ENCODE results near the gene GLT1D1.
"Not testable (repeated sequence)": the region's sequence is repeated elsewhere in the genome, so short reads cannot be mapped to it uniquely, and the experiment has no call there.

GLT1D1 gene

DNA sequence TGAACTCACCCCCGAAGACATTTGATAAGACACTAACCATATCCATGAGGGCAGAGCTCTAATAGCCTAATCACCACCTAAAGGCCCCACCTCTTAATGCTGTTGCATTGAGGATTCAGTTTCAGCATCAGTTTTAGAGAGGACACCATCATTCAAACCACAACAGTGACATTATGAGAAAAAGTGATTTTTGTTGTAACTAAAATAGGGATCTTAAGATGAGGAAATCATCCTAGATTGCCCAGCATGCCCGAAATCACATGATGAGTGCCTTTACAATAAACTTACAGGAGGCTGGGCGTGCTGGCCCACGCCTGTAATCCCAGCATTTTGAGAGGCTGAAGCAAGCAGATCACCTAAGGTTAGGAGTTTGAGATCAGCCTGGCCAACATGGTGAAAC, 9.7 kb upstream of the GLT1D1 start:
- no peak overlapping the region for H3K4me3 ChIP-seq (ENCODE audit: low read depth, low read length)
- H3K9me3 ChIP-seq (ENCODE audit: control insufficient read depth, insufficient read depth, low read length), result no peaks in the 10 kb centered on the region
- no peaks in the 10 kb centered on the region for H3K27me3 ChIP-seq (ENCODE audit: control insufficient read depth, insufficient read depth, low read length)
- no peaks in the 10 kb centered on the region for H3K4me1 ChIP-seq (ENCODE audit: control insufficient read depth, insufficient read depth, low read length)
- H3K27ac ChIP-seq (ENCODE audit: low read depth, low read length), result no peak overlapping the region
- H3K36me3 ChIP-seq (ENCODE audit: control insufficient read depth, insufficient read depth, low read length), result no peaks in the 10 kb centered on the region
- no peak overlapping the region for H3K9ac ChIP-seq (ENCODE audit: low read depth, low read length)

DNA sequence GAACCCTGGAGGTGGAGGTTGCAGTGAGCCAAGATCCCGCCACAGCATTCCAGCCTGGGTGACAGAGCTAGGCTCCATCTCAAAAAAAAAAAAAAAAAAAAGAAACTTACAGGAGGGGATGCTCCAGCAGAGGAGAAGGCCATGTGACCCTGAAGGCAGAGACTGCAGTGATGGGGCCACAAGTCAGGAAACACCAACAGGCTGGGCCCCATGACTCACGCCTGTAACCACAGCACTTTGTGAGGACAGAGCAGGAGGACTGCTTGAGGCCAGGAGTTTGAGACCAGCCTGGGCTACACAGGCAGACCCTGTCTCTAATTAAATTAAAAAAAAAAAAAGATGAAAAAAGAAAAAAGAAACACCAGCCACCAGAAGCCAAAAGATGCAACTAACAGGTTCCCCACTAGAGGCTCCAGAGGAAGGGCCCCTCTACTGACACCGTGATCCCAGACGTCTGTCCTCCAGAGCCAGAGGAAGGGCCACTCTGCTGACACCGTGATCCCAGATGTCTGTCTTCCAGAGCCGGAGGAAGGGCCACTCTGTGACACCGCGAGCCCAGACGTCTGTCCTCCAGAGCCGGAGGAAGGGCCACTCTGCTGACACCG, 9.1 kb upstream of the GLT1D1 start:
- Histone ChIP-seq H3K27me3 (ENCODE audit: control insufficient read depth, insufficient read depth, low read length) (no peaks in the 10 kb centered on the region), H3K27ac (ENCODE audit: low read depth, low read length) (no peak overlapping the region), H3K9ac (ENCODE audit: low read depth, low read length) (no peak overlapping the region), H3K4me3 (ENCODE audit: low read depth, low read length) (no peak overlapping the region), H3K9me3 (ENCODE audit: control insufficient read depth, insufficient read depth, low read length) (no peaks in the 10 kb centered on the region), H3K4me1 (ENCODE audit: control insufficient read depth, insufficient read depth, low read length) (no peaks in the 10 kb centered on the region), H3K36me3 (ENCODE audit: control insufficient read depth, insufficient read depth, low read length) (no peaks in the 10 kb centered on the region)

DNA sequence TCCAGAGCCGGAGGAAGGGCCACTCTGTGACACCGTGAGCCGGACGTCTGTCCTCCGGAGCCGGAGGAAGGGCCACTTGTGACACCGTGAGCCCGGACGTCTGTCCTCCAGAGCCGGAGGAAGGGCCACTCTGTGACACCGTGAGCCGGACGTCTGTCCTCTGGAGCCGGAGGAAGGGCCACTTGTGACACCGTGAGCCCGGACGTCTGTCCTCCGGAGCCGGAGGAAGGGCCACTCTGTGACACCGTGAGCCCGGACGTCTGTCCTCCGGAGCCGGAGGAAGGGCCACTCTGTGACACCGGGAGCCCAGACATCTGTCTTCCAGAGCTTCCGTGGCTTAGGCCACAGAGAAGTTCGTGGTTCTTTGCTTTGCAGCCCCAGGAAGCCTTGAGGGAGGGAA, 6.6 kb upstream of the GLT1D1 start:
- not testable (repeated sequence) for H3K4me1 ChIP-seq (ENCODE audit: control insufficient read depth, insufficient read depth, low read length); H3K27me3 ChIP-seq (ENCODE audit: control insufficient read depth, insufficient read depth, low read length); H3K4me3 ChIP-seq (ENCODE audit: low read depth, low read length); H3K27ac ChIP-seq (ENCODE audit: low read depth, low read length); H3K36me3 ChIP-seq (ENCODE audit: control insufficient read depth, insufficient read depth, low read length); H3K9me3 ChIP-seq (ENCODE audit: control insufficient read depth, insufficient read depth, low read length); H3K9ac ChIP-seq (ENCODE audit: low read depth, low read length)

DNA sequence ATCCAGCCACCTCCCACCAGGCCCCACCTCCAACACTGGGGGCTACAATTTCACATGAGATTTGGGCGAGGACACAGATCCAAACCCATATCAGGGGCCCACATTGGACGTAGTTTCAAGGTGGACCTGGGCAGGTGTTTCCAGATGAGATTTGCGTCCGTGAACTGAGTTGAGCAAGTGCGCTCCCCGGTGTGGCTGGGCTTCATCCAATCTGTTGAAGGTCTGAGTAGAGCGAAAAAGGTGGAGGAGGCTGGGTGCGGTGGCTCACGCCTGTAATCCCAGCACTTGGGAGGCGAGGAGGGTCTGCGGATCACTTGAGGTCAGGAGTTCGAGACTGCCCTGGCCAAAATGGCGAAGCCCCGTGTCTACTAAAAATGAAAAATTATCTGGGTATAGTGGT, 4.9 kb upstream of the GLT1D1 start:
- Histone ChIP-seq H3K36me3 (ENCODE audit: control insufficient read depth, insufficient read depth, low read length) (no peaks in the 10 kb centered on the region), H3K4me1 (ENCODE audit: control insufficient read depth, insufficient read depth, low read length) (peaks cover 8% of the 10 kb centered on the region; the same call in 1 of the 2 replicates), H3K27ac (ENCODE audit: low read depth, low read length) (no peak overlapping the region), H3K9ac (ENCODE audit: low read depth, low read length) (no peak overlapping the region), H3K9me3 (ENCODE audit: control insufficient read depth, insufficient read depth, low read length) (no peaks in the 10 kb centered on the region), H3K4me3 (ENCODE audit: low read depth, low read length) (no peak overlapping the region), H3K27me3 (ENCODE audit: control insufficient read depth, insufficient read depth, low read length) (peaks cover 15% of the 10 kb centered on the region)

DNA sequence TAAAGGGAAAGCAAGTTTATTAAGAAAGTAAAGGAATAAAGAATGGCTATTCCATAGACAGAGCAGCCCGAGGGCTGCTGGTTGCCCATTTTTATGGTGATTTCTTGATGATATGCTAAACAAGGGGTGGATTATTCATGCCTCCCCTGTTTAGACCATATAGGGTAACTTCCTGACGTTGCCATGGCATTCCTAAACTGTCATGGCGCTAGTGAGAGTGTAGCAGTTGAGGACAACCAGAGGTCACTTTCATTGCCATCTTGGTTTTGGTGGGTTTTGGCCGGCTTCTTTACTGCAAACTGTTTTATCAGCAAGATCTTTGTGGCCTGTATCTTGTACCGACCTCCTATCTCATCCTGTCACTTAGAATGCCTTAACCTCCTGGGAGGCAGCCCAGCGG, 3.5 kb upstream of the GLT1D1 start:
- not testable (repeated sequence) for H3K27ac ChIP-seq (ENCODE audit: low read depth, low read length); H3K4me3 ChIP-seq (ENCODE audit: low read depth, low read length); H3K9ac ChIP-seq (ENCODE audit: low read depth, low read length); H3K4me1 ChIP-seq (ENCODE audit: control insufficient read depth, insufficient read depth, low read length); H3K36me3 ChIP-seq (ENCODE audit: control insufficient read depth, insufficient read depth, low read length); H3K9me3 ChIP-seq (ENCODE audit: control insufficient read depth, insufficient read depth, low read length)
- H3K27me3 ChIP-seq (ENCODE audit: control insufficient read depth, insufficient read depth, low read length), result peaks cover 19% of the 10 kb centered on the region

DNA sequence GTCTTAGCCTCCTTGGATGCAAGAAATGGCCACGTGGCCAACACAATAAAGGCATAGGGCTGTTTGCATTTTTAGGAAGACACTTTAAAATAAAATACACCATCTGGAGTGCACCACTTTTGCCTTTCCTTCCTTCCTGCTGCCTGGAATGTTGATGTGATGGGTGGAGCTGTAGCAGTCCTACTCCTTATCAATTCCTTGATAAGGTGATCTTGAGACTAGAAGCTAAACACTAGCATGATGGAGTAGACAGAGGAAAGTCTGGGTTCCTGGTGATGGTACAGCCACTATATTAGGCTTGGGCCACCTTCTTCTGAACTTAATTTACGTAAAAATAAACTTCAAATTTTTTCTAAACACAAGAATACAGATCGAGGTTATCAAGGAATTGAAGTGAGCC, 2.9 kb upstream of the GLT1D1 start:
- peaks cover 8% of the 10 kb centered on the region; the same call in 1 of the 2 replicates for H3K4me1 ChIP-seq (ENCODE audit: control insufficient read depth, insufficient read depth, low read length)
- H3K27ac ChIP-seq (ENCODE audit: low read depth, low read length), result no peak overlapping the region
- no peaks in the 10 kb centered on the region for H3K36me3 ChIP-seq (ENCODE audit: control insufficient read depth, insufficient read depth, low read length)
- H3K27me3 ChIP-seq (ENCODE audit: control insufficient read depth, insufficient read depth, low read length), result peaks cover 19% of the 10 kb centered on the region
- no peak overlapping the region for H3K4me3 ChIP-seq (ENCODE audit: low read depth, low read length)
- no peak overlapping the region for H3K9ac ChIP-seq (ENCODE audit: low read depth, low read length)
- H3K9me3 ChIP-seq (ENCODE audit: control insufficient read depth, insufficient read depth, low read length), result no peaks in the 10 kb centered on the region

DNA sequence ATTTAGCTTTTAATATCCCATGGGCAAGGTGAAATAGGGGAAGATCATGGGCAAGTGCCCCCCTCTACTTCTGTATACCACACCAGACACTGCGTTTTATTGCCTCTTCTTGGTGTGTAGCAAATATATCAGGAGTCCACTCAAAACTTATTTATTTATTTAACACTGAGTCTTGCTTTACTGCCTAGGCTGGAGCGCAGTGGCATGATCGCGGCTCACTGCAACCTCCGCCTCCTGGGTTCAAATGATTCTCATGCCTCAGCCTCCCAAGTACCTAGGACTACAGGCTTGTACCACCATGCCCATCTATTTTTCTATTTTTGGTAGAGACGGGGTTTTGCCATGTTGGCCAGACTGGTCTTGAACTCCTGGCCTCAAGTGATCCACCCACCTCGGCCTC, 1.8 kb upstream of the GLT1D1 start:
- H3K4me3 ChIP-seq (ENCODE audit: low read depth, low read length); H3K9me3 ChIP-seq (ENCODE audit: control insufficient read depth, insufficient read depth, low read length); H3K36me3 ChIP-seq (ENCODE audit: control insufficient read depth, insufficient read depth, low read length); H3K4me1 ChIP-seq (ENCODE audit: control insufficient read depth, insufficient read depth, low read length); H3K9ac ChIP-seq (ENCODE audit: low read depth, low read length); H3K27ac ChIP-seq (ENCODE audit: low read depth, low read length): not testable (repeated sequence)
- peaks cover 19% of the 10 kb centered on the region for H3K27me3 ChIP-seq (ENCODE audit: control insufficient read depth, insufficient read depth, low read length)

DNA sequence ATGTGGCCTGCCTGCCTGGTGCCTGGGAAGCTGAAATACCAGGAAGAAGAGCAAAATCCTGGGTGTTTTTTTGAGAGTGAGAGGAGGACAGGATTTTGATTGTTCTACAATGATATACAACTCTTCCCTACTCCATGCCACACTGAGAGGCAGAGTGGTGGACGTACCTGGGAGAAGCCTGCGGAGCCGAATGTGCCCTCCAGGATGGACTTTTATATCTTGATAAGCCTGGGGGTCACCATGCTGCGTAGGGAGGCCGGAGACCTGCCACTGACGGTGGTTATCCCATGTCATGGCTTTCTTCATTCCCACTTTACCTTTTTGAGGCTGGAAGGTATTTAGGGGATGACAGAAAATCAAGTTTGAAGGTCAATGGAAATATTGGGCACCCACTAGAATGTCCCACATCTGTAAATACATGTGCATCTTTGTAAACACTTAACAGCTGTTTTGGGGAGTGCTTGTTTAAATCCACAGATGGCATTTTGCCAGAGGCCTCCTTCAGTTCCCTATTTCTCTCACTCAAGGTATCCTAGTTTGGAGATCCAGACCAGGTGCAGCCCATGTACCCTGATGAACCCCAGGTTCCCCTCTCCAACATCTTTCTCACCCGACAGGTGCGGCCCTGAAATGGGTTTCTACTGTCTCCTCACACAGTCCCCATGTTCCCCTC, 1.1 kb upstream of the GLT1D1 start:
- Histone ChIP-seq H3K4me1 (ENCODE audit: control insufficient read depth, insufficient read depth, low read length) (peaks cover 8% of the 10 kb centered on the region; the same call in 1 of the 2 replicates), H3K9ac (ENCODE audit: low read depth, low read length) (no peak overlapping the region), H3K27ac (ENCODE audit: low read depth, low read length) (no peak overlapping the region), H3K9me3 (ENCODE audit: control insufficient read depth, insufficient read depth, low read length) (no peaks in the 10 kb centered on the region), H3K27me3 (ENCODE audit: control insufficient read depth, insufficient read depth, low read length) (peaks cover 19% of the 10 kb centered on the region), H3K36me3 (ENCODE audit: control insufficient read depth, insufficient read depth, low read length) (no peaks in the 10 kb centered on the region), H3K4me3 (ENCODE audit: low read depth, low read length) (no peak overlapping the region)

DNA sequence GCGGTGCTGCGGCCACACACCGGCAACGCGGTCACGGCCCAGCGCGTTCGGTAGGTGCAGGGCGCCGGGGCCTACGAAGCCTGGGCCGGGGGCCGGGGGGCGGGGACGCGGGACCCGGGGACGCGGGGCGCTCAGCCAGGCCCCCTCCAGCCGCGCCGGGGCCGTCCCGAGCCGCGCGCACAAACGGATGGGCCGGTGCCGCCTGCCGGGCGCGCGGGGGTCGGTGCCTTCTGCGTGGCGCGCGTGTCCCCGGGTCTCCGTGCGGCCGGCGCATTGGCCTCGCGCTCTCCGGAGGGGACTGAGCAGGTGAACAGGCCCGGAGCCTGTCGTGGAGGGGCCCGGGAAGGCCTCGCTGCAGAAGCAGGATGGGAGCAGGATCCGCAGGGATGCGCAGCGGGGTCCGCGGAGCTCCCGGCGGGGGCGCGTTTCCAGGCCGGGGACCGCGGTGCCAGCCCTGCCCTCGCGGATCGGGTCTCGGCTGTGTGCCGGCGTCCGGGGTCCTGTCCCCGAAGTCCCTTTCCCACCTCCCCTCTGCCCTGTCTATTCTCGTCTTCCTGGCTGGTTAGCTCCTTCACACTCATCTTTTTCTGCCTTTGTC, 421 bp downstream of the GLT1D1 start:
- Histone ChIP-seq H3K36me3 (ENCODE audit: control insufficient read depth, insufficient read depth, low read length) (no peaks in the 10 kb centered on the region), H3K4me3 (ENCODE audit: low read depth, low read length) (peak overlapping the region; percentile 81), H3K9ac (ENCODE audit: low read depth, low read length) (peak overlapping the region; percentile 51; the same call in 1 of the 2 replicates), H3K27me3 (ENCODE audit: control insufficient read depth, insufficient read depth, low read length) (peaks cover 19% of the 10 kb centered on the region), H3K27ac (ENCODE audit: low read depth, low read length) (peak overlapping the region; percentile 86), H3K4me1 (ENCODE audit: control insufficient read depth, insufficient read depth, low read length) (peaks cover 8% of the 10 kb centered on the region; the same call in 1 of the 2 replicates), H3K9me3 (ENCODE audit: control insufficient read depth, insufficient read depth, low read length) (no peaks in the 10 kb centered on the region)

DNA sequence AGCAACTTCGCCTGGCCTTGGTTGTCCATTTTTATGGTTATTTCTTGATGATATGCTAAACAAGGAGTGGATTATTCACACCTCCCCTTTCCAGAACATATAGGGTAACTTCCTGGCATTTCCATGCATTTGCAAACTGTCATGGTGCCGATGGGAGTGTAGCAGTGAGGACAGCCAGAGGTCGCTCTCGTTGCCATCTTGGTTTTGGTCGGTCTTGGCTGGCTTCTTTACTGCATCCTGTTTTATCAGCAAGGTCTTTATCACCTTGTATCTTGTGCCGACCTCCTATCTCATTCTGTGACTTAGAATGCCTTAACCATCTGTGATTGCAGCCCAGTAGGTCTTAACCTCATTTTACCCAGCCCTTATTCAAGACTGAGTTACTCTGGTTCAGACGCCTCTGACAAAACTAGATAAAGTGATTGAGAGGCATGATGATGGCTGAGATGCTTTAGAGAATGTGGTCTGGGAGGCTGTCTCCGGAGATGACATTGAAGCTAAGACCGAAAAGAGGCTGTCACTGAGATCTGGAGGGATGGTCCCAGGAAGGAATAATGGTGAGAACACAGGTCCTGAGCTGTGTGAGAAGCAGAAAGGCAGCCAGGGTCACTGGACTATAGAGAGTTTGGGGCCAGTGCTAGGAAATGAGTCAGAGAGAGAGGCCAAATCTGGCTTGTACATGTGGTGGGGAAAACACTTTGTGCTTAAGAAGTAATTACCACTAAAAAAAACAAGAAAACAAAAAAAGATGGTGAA, 2.9 kb downstream of the GLT1D1 start:
- H3K9me3 ChIP-seq (ENCODE audit: control insufficient read depth, insufficient read depth, low read length), result no peaks in the 10 kb centered on the region
- H3K36me3 ChIP-seq (ENCODE audit: control insufficient read depth, insufficient read depth, low read length), result no peaks in the 10 kb centered on the region
- no peak overlapping the region for H3K9ac ChIP-seq (ENCODE audit: low read depth, low read length)
- no peak overlapping the region for H3K27ac ChIP-seq (ENCODE audit: low read depth, low read length)
- H3K4me3 ChIP-seq (ENCODE audit: low read depth, low read length), result no peak overlapping the region
- H3K27me3 ChIP-seq (ENCODE audit: control insufficient read depth, insufficient read depth, low read length), result peaks cover 19% of the 10 kb centered on the region
- H3K4me1 ChIP-seq (ENCODE audit: control insufficient read depth, insufficient read depth, low read length), result no peaks in the 10 kb centered on the region

DNA sequence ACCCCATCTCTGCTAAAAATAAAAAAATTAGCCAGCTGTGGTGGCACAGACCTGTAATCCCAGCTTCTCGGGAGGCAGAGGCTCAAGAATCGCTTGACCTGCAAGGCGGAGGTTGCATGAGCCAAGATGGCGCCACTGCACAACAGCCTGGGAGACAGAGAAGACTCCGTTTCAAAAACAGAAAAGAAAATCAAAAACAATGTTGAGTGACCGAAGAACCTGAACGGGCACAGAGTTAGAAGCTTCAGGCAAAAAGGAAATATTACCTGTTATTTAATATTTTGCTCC, 3.5 kb downstream of the GLT1D1 start:
- no peaks in the 10 kb centered on the region for H3K4me1 ChIP-seq (ENCODE audit: control insufficient read depth, insufficient read depth, low read length)
- no peak overlapping the region for H3K27ac ChIP-seq (ENCODE audit: low read depth, low read length)
- no peaks in the 10 kb centered on the region for H3K9me3 ChIP-seq (ENCODE audit: control insufficient read depth, insufficient read depth, low read length)
- H3K36me3 ChIP-seq (ENCODE audit: control insufficient read depth, insufficient read depth, low read length), result no peaks in the 10 kb centered on the region
- peaks cover 19% of the 10 kb centered on the region for H3K27me3 ChIP-seq (ENCODE audit: control insufficient read depth, insufficient read depth, low read length)
- H3K4me3 ChIP-seq (ENCODE audit: low read depth, low read length), result no peak overlapping the region
- H3K9ac ChIP-seq (ENCODE audit: low read depth, low read length), result no peak overlapping the region
